HUES64 (cell line): Measurements from ENCODE around the gene RCCD1.

Source experiments
- H3K27ac ChIP-seq: 2 replicates; pipeline ENCODE4 v1.7.0; 2013; ENCODE audit warnings: low read depth, low read length, inconsistent platforms
- H3K27me3 ChIP-seq: 2 replicates; pipeline ENCODE4 v1.6.1; 2013; ENCODE audit warnings: mild to moderate bottlenecking, low read length; ENCODE audit not compliant: insufficient read depth
- H3K36me3 ChIP-seq: 2 replicates; pipeline ENCODE4 v1.6.1; 2013; ENCODE audit warnings: mild to moderate bottlenecking, low read length; ENCODE audit not compliant: insufficient read depth
- H3K4me1 ChIP-seq: 2 replicates; pipeline ENCODE4 v1.6.1; 2013; ENCODE audit warnings: mild to moderate bottlenecking, low read length, moderate library complexity; ENCODE audit not compliant: insufficient read depth
- H3K4me3 ChIP-seq: 2 replicates; pipeline ENCODE4 v1.5.1; 2013; ENCODE audit warnings: mild to moderate bottlenecking, low read length, moderate library complexity
- H3K9ac ChIP-seq: 2 replicates; pipeline ENCODE4 v1.6.1; 2013; ENCODE audit warnings: mild to moderate bottlenecking, low read depth, low read length
- H3K9me3 ChIP-seq: 2 replicates; pipeline ENCODE4 v1.6.1; 2013; ENCODE audit warnings: low read depth, low read length; ENCODE audit not compliant: insufficient read depth
- WGBS: fragments of 150-250, 120-280 bp; methylation state at CpG from one replicate; pipeline ENCODE4 v1.1.7; 2013; ENCODE audit warnings: missing lambda C conversion rate; 5-methylcytosine and 5-hydroxymethylcytosine counted together

RCCD1 gene

GRCh38 chr15:90957031-90957790 is 2.5 kb downstream of the RCCD1 start:
- peak overlapping the region; percentile 80 for H3K9ac ChIP-seq
- H3K36me3 ChIP-seq, result peaks cover 42% of the 10 kb centered on the region
- H3K27me3 ChIP-seq, result no peaks in the 10 kb centered on the region
- peaks cover 9% of the 10 kb centered on the region; the same call in 1 of the 2 replicates for H3K4me1 ChIP-seq
- no peak overlapping the region for H3K27ac ChIP-seq
- H3K4me3 ChIP-seq, result peak overlapping the region; percentile 74
- no peaks in the 10 kb centered on the region for H3K9me3 ChIP-seq
- 11% methylated on average over 63 of the region's 63 CpGs for WGBS

- H3K27ac ChIP-seq, result no peak overlapping the region
- peak overlapping the region; percentile 74 for H3K4me3 ChIP-seq
- WGBS, result 87% methylated on average over 6 of the region's 6 CpGs
- H3K9me3 ChIP-seq, result no peaks in the 10 kb centered on the region
- peak overlapping the region; percentile 9; the same call in 1 of the 2 replicates for H3K9ac ChIP-seq
- H3K36me3 ChIP-seq, result peaks cover 44% of the 10 kb centered on the region
- peaks cover 9% of the 10 kb centered on the region; the same call in 1 of the 2 replicates for H3K4me1 ChIP-seq
- H3K27me3 ChIP-seq, result no peaks in the 10 kb centered on the region
Measured at GRCh38 chr15:90957791-90958190, 3.1 kb downstream of the RCCD1 start.

GRCh38 chr15:90959028-90959595 is 4.4 kb downstream of the RCCD1 start:
- 90% methylated on average over 7 of the region's 8 CpGs for WGBS
- H3K27me3 ChIP-seq, result no peaks in the 10 kb centered on the region
- no peak overlapping the region for H3K9ac ChIP-seq
- no peak overlapping the region for H3K27ac ChIP-seq
- H3K36me3 ChIP-seq, result peaks cover 45% of the 10 kb centered on the region
- no peak overlapping the region for H3K4me3 ChIP-seq
- H3K4me1 ChIP-seq, result peaks cover 9% of the 10 kb centered on the region; the same call in 1 of the 2 replicates
- no peaks in the 10 kb centered on the region for H3K9me3 ChIP-seq

- Histone ChIP-seq H3K4me3 (no peak overlapping the region), H3K9me3 (no peaks in the 10 kb centered on the region), H3K4me1 (peaks cover 9% of the 10 kb centered on the region; the same call in 1 of the 2 replicates), H3K27ac (no peak overlapping the region), H3K27me3 (no peaks in the 10 kb centered on the region), H3K36me3 (peaks cover 51% of the 10 kb centered on the region), H3K9ac (no peak overlapping the region)
- WGBS, result 92% methylated on average over 5 of the region's 5 CpGs
Measured at GRCh38 chr15:90959894-90960293, 5.2 kb downstream of the RCCD1 start.

GRCh38 chr15:90960298-90961091 is 5.8 kb downstream of the RCCD1 start:
- Histone ChIP-seq H3K4me3 (no peak overlapping the region), H3K36me3 (peaks cover 55% of the 10 kb centered on the region), H3K4me1 (peaks cover 9% of the 10 kb centered on the region; the same call in 1 of the 2 replicates), H3K27me3 (no peaks in the 10 kb centered on the region), H3K9me3 (no peaks in the 10 kb centered on the region), H3K9ac (no peak overlapping the region), H3K27ac (no peak overlapping the region)
- WGBS, result 95% methylated on average over 20 of the region's 20 CpGs

- no peak overlapping the region for H3K27ac ChIP-seq
- no peak overlapping the region for H3K4me3 ChIP-seq
- WGBS, result 93% methylated on average over 4 of the region's 4 CpGs
- H3K9me3 ChIP-seq, result no peaks in the 10 kb centered on the region
- no peaks in the 10 kb centered on the region for H3K27me3 ChIP-seq
- H3K9ac ChIP-seq, result no peak overlapping the region
- peaks cover 70% of the 10 kb centered on the region for H3K36me3 ChIP-seq
- no peaks in the 10 kb centered on the region for H3K4me1 ChIP-seq
Measured at GRCh38 chr15:90962021-90962420, 7.3 kb downstream of the RCCD1 start.

GRCh38 chr15:90966262-90966661 is 11.6 kb downstream of the RCCD1 start:
- H3K27me3 ChIP-seq, result no peaks in the 10 kb centered on the region
- no peak overlapping the region for H3K27ac ChIP-seq
- H3K4me3 ChIP-seq, result no peak overlapping the region
- H3K4me1 ChIP-seq, result no peaks in the 10 kb centered on the region
- 92% methylated on average over 9 of the region's 9 CpGs for WGBS
- H3K9ac ChIP-seq, result no peak overlapping the region
- no peaks in the 10 kb centered on the region for H3K9me3 ChIP-seq
- H3K36me3 ChIP-seq, result peaks cover 96% of the 10 kb centered on the region

- 95% methylated on average over 5 of the region's 5 CpGs for WGBS
- Histone ChIP-seq H3K27ac (no peak overlapping the region), H3K36me3 (peaks cover 94% of the 10 kb centered on the region), H3K4me3 (no peak overlapping the region), H3K4me1 (no peaks in the 10 kb centered on the region), H3K9ac (no peak overlapping the region), H3K9me3 (no peaks in the 10 kb centered on the region), H3K27me3 (no peaks in the 10 kb centered on the region)
Measured at GRCh38 chr15:90967206-90967605, 12.5 kb downstream of the RCCD1 start.

GRCh38 chr15:90968434-90968833 is 13.8 kb downstream of the RCCD1 start:
- WGBS, result 92% methylated on average over 1 of the region's 1 CpG
- H3K27me3 ChIP-seq, result no peaks in the 10 kb centered on the region
- no peaks in the 10 kb centered on the region for H3K9me3 ChIP-seq
- no peaks in the 10 kb centered on the region for H3K4me1 ChIP-seq
- no peak overlapping the region for H3K4me3 ChIP-seq
- no peak overlapping the region for H3K27ac ChIP-seq
- peaks cover 93% of the 10 kb centered on the region for H3K36me3 ChIP-seq
- no peak overlapping the region for H3K9ac ChIP-seq

- Histone ChIP-seq H3K27me3 (no peaks in the 10 kb centered on the region), H3K9me3 (no peaks in the 10 kb centered on the region), H3K4me3 (no peak overlapping the region), H3K36me3 (peaks cover 97% of the 10 kb centered on the region), H3K4me1 (no peaks in the 10 kb centered on the region), H3K27ac (no peak overlapping the region), H3K9ac (no peak overlapping the region)
- 93% methylated on average over 7 of the region's 7 CpGs for WGBS
Measured at GRCh38 chr15:90970274-90970673, 15.6 kb downstream of the RCCD1 start.

GRCh38 chr15:90972133-90972532 is 17.4 kb downstream of the RCCD1 start:
- over 99% methylated on average over 5 of the region's 5 CpGs for WGBS
- peaks cover 96% of the 10 kb centered on the region for H3K36me3 ChIP-seq
- H3K9me3 ChIP-seq, result no peaks in the 10 kb centered on the region
- no peak overlapping the region for H3K4me3 ChIP-seq
- H3K4me1 ChIP-seq, result no peaks in the 10 kb centered on the region
- no peaks in the 10 kb centered on the region for H3K27me3 ChIP-seq
- no peak overlapping the region for H3K9ac ChIP-seq
- no peak overlapping the region for H3K27ac ChIP-seq
